HG03175 (cell line): ENCODE results near the gene HFE.
"Not testable (repeated sequence)": the region's sequence is repeated elsewhere in the genome, so short reads cannot be mapped to it uniquely, and the experiment has no call there.

ENCODE experiments used
- ATAC-seq: cut with Tn5 transposase; IDR thresholded peaks from one replicate; pipeline ENCODE4 v1.9.1; 2021; ENCODE audit warnings: mild to moderate bottlenecking, moderate library complexity; ENCODE audit not compliant: unreplicated experiment

Gene HFE

GRCh38 chr6:26105842-26106241 lies 18.6 kb downstream of the HFE start:
- no peak for ATAC-seq

- ATAC-seq, result no peak
These were observed 20.7 kb downstream of the HFE start for GRCh38 chr6:26107935-26108334.

GRCh38 chr6:26109772-26110171 lies 22.5 kb downstream of the HFE start:
- ATAC-seq, result no peak

GRCh38 chr6:26113570-26113969 lies 26.3 kb downstream of the HFE start:
- no peak for ATAC-seq

- ATAC-seq, result no peak
These were observed 28.0 kb downstream of the HFE start for GRCh38 chr6:26115226-26115625.

GRCh38 chr6:26116267-26116666 lies 29.0 kb downstream of the HFE start:
- ATAC-seq, result no peak

- ATAC-seq, result no peak
These were observed 31.8 kb downstream of the HFE start for GRCh38 chr6:26118999-26119398.

- ATAC-seq, result not testable (repeated sequence)
These were observed 32.9 kb downstream of the HFE start for GRCh38 chr6:26120115-26120514.

- no peak for ATAC-seq
These were observed 33.5 kb downstream of the HFE start for GRCh38 chr6:26120807-26121140.

GRCh38 chr6:26121141-26122004 lies 34.1 kb downstream of the HFE start:
- no peak for ATAC-seq

GRCh38 chr6:26122005-26122388 lies 34.8 kb downstream of the HFE start:
- ATAC-seq, result no peak

GRCh38 chr6:26122402-26122792 lies 35.2 kb downstream of the HFE start:
- no peak for ATAC-seq

- peak; percentile 51 for ATAC-seq
These were observed 35.8 kb downstream of the HFE start for GRCh38 chr6:26122793-26123674.

- ATAC-seq, result no peak
These were observed 36.4 kb downstream of the HFE start for GRCh38 chr6:26123675-26123946.

GRCh38 chr6:26123947-26124780 lies 36.9 kb downstream of the HFE start:
- peak; percentile 76 for ATAC-seq

GRCh38 chr6:26124781-26125685 lies 37.8 kb downstream of the HFE start:
- no peak for ATAC-seq

GRCh38 chr6:26126394-26127235 lies 39.4 kb downstream of the HFE start:
- ATAC-seq, result no peak

- ATAC-seq, result no peak
These were observed 41.0 kb downstream of the HFE start for GRCh38 chr6:26128013-26128771.

- no peak for ATAC-seq
These were observed 42.4 kb downstream of the HFE start for GRCh38 chr6:26129656-26130055.
